Suprapubic skin (tissue), 4 donors: Measurements from ENCODE around the gene TMEM139.

ENCODE experiments used
- EP300 ChIP-seq: sonication (generic); formaldehyde crosslinking; IDR thresholded peaks from one replicate; pipeline ENCODE4 v1.6.1; 2017; ENCODE audit warnings: antibody characterized with exemption
- POLR2A ChIP-seq, 2 donors: fragments of 450-650 bp; IDR thresholded peaks; one replicate each; pipeline ENCODE4 v1.6.1; 2017; ENCODE audit warnings: antibody characterized with exemption in 2 of 2, mild to moderate bottlenecking in 2 of 2, moderate library complexity in 2 of 2
- POLR2AphosphoS5 ChIP-seq, 3 donors: sonication (generic); formaldehyde crosslinking; IDR thresholded peaks; one replicate each; pipeline ENCODE4 v1.6.1; 2017; ENCODE audit warnings: antibody characterized with exemption in 3 of 3
- TF ChIP-seq, protein P1 (sequence below), 2 donors: fragments of 200-600 bp in 1 of 2; fragments of 450-650 bp in 1 of 2; sonication (generic) in 1 of 2; IDR thresholded peaks; one replicate each; pipeline ENCODE4 v1.5.1; 2016 to 2019; ENCODE audit warnings: antibody characterized with exemption in 2 of 2, mild to moderate bottlenecking in 1 of 2, moderate library complexity in 1 of 2

DNA sequence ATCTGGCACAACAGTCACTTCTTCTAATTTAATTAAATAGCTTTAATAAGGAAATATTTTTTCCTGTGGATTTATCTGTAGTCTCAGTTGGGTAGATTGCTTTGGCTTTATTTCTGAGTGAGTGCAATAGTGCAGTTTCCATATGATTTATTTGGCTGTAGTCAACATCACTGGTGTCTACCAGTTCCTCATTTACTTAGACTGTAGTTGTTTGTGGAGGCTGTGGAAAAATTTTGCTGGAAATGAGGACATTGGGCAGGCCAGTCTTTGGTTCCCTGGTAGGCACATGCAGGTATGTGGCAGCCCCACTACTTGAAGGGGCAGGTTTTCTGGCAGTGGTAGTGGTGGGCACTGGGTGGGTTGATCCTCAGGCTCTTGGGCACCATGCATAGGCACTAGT is 47.4 kb upstream of the TMEM139 start:
- TF ChIP-seq, protein P1, sequence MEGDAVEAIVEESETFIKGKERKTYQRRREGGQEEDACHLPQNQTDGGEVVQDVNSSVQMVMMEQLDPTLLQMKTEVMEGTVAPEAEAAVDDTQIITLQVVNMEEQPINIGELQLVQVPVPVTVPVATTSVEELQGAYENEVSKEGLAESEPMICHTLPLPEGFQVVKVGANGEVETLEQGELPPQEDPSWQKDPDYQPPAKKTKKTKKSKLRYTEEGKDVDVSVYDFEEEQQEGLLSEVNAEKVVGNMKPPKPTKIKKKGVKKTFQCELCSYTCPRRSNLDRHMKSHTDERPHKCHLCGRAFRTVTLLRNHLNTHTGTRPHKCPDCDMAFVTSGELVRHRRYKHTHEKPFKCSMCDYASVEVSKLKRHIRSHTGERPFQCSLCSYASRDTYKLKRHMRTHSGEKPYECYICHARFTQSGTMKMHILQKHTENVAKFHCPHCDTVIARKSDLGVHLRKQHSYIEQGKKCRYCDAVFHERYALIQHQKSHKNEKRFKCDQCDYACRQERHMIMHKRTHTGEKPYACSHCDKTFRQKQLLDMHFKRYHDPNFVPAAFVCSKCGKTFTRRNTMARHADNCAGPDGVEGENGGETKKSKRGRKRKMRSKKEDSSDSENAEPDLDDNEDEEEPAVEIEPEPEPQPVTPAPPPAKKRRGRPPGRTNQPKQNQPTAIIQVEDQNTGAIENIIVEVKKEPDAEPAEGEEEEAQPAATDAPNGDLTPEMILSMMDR (IDR thresholded peaks at IDR 0.05), result no peak
- TF ChIP-seq POLR2A (IDR thresholded peaks at IDR 0.05), result no peak
- no peak for TF ChIP-seq EP300
- no peak for TF ChIP-seq POLR2AphosphoS5 (IDR thresholded peaks at IDR 0.05)
